ENCODE data around the gene ISLR.

Gene ISLR

GRCh38 chr15:74216949-74217348 is 43.4 kb downstream of the ISLR start:
- no peak for DNase-seq

- no peak for DNase-seq
These were observed 44.7 kb downstream of the ISLR start for GRCh38 chr15:74217907-74218885.

DNA sequence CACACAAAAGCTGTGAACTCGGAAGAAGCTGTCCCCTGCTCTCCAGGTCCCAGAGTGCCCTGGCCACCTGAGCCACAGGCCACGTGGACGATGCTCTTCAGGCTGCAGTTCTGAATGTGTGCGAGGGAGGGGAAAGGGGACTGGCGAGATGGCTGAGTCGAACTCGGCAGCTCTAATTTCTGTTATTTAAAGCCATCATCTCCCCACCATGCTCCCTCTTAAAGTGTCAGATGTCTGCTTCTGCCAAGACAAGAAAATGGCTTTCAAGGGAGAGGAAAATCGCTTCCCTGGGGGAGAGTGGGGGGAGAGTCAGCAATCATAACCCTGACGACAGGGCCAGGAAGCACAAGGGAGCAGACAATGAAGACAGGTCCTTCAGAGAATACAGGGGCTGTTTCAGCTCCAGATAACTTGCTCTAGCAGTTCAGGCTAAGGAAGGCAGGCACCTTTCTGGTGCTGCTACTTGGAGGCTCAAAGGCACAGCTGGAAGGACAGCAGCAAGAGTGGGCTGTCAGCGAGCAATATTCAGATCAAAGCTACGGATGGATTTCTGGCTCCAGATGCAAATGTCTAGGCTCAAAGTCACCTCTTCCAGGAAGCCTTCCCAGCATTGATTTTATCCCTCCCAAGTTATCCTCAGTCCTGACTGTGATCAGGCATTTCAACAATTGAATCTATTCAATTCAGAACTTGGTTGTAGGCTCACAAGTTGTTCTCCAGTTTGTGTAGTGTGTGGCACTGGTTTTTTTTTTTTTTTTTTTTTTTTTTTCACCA is 47.2 kb downstream of the ISLR start:
- no peak for DNase-seq

DNA sequence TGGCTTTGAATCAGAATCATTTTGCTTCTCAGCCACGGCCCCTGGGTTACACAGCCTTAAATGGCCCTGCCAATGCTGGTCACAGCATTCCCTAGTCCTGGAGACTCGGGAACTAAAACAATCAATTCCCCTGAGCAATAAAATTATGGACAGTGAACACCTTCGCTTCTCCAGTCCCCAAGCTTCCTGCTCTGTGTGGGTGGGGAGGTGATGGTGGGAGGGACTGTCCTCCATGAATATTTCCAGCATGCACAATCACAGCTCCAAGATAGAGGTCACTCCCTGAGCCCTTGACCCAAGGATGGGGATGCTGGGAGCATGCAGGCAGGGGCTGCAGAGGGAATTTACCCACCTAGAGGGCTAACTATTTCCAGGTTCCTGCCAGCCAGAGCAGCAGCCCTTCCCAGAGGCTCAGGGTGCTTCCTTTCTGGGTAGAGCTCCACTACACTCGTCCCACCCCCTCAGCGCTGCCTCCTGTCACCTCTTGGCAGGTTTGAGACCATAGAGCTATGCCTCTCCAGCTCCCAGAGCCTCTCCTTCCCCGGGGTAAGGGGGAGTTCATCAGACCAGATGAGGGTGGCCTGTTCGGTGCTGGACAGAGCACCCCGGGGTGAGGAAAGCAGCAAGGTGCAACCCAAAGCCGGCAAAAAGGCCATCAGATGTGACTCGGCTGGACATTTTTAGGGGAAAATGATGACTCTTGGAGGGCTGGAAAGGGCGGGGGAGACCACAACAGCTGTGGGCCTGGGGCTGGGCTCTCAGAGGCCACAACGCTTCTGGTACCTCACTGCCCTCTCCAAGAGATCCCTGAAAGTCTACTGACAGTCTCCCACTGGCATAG is 48.1 kb downstream of the ISLR start:
- no peak for DNase-seq

GRCh38 chr15:74222240-74223119 is 49.0 kb downstream of the ISLR start:
- DNase-seq, result no peak

GRCh38 chr15:74225928-74226327 is 52.4 kb downstream of the ISLR start:
- DNase-seq, result no peak
